ENCODE data around the gene FN1. TPM values are rescaled to one million over a fixed set of nuclear protein-coding genes. Genes with fewer than 3 reads are reported as not detected.

The FN1 gene
- total and polyA plus RNA-seq, 2 donors (not counting 1 experiment from before 2014, with no cell fraction given), result 3,629 to 5,906 TPM

- H3K79me2 ChIP-seq (ENCODE audit: control insufficient read depth, insufficient read depth, low read length), result peaks cover 2% of the 10 kb centered on the region
- peaks cover 35% of the 10 kb centered on the region for H3K36me3 ChIP-seq (ENCODE audit: control insufficient read depth, insufficient read depth, low read length)
- no peaks in the 10 kb centered on the region for H3K4me1 ChIP-seq (ENCODE audit: control insufficient read depth, extremely low read depth, insufficient read depth, low read length)
- no peak for TF ChIP-seq CTCF (conservative IDR thresholded peaks at IDR 0.05 in 1 of 2, IDR thresholded peaks at IDR 0.05 in 1 of 2; ENCODE audit: low read depth in 1 of 2, low read length in 2 of 2)
- no peak for TF ChIP-seq EZH2 (IDR thresholded peaks at IDR 0.05; ENCODE audit: low read length, missing control alignments)
- H3K9ac ChIP-seq (ENCODE audit: insufficient read depth, low read length), result no peak overlapping the region
- no peak overlapping the region for H3K4me2 ChIP-seq (ENCODE audit: extremely low read depth, insufficient read depth, low read length)
- no peak for DNase-seq (ENCODE audit: low read depth in 2 of 2)
- no peaks in the 10 kb centered on the region for H4K20me1 ChIP-seq (ENCODE audit: control insufficient read depth, extremely low read depth, insufficient read depth, low read length)
- no peak overlapping the region for H2AFZ ChIP-seq (ENCODE audit: low read length)
- H3K4me3 ChIP-seq (replicated peaks in 1 of 4; ENCODE audit: control extremely low read depth in 1 of 4, insufficient read depth in 1 of 4, low read depth in 3 of 4, low read length in 4 of 4), result no peak overlapping the region
- H3K27me3 ChIP-seq (ENCODE audit: control insufficient read depth, insufficient read depth, low read length), result no peaks in the 10 kb centered on the region
- H3K9me3 ChIP-seq (ENCODE audit: control insufficient read depth, insufficient read depth, low read depth, low read length), result no peaks in the 10 kb centered on the region
- H3K27ac ChIP-seq (ENCODE audit: insufficient read depth, low read length), result no peak overlapping the region
Observed at GRCh38 chr2:215382480-215382879, 53.4 kb downstream of the FN1 start.

- Histone ChIP-seq H2AFZ (ENCODE audit: low read length) (no peak overlapping the region), H4K20me1 (ENCODE audit: control insufficient read depth, extremely low read depth, insufficient read depth, low read length) (no peaks in the 10 kb centered on the region), H3K79me2 (ENCODE audit: control insufficient read depth, insufficient read depth, low read length) (peaks cover 2% of the 10 kb centered on the region), H3K9ac (ENCODE audit: insufficient read depth, low read length) (no peak overlapping the region), H3K4me1 (ENCODE audit: control insufficient read depth, extremely low read depth, insufficient read depth, low read length) (no peaks in the 10 kb centered on the region), H3K4me3 (replicated peaks in 1 of 4; ENCODE audit: control extremely low read depth in 1 of 4, insufficient read depth in 1 of 4, low read depth in 3 of 4, low read length in 4 of 4) (no peak overlapping the region), H3K27me3 (ENCODE audit: control insufficient read depth, insufficient read depth, low read length) (no peaks in the 10 kb centered on the region), H3K36me3 (ENCODE audit: control insufficient read depth, insufficient read depth, low read length) (peaks cover 37% of the 10 kb centered on the region), H3K9me3 (ENCODE audit: control insufficient read depth, insufficient read depth, low read depth, low read length) (no peaks in the 10 kb centered on the region), H3K27ac (ENCODE audit: insufficient read depth, low read length) (no peak overlapping the region), H3K4me2 (ENCODE audit: extremely low read depth, insufficient read depth, low read length) (no peak overlapping the region)
- no peak for DNase-seq (ENCODE audit: low read depth in 2 of 2)
- no peak for TF ChIP-seq EZH2 (IDR thresholded peaks at IDR 0.05; ENCODE audit: low read length, missing control alignments)
- no peak for TF ChIP-seq CTCF (conservative IDR thresholded peaks at IDR 0.05 in 1 of 2, IDR thresholded peaks at IDR 0.05 in 1 of 2; ENCODE audit: low read depth in 1 of 2, low read length in 2 of 2)
Observed at GRCh38 chr2:215382011-215382410, 53.9 kb downstream of the FN1 start.

- Histone ChIP-seq H3K4me3 (replicated peaks in 1 of 4; ENCODE audit: control extremely low read depth in 1 of 4, insufficient read depth in 1 of 4, low read depth in 3 of 4, low read length in 4 of 4) (no peak overlapping the region), H3K79me2 (ENCODE audit: control insufficient read depth, insufficient read depth, low read length) (peaks cover 5% of the 10 kb centered on the region), H3K27me3 (ENCODE audit: control insufficient read depth, insufficient read depth, low read length) (no peaks in the 10 kb centered on the region), H3K4me2 (ENCODE audit: extremely low read depth, insufficient read depth, low read length) (no peak overlapping the region), H3K4me1 (ENCODE audit: control insufficient read depth, extremely low read depth, insufficient read depth, low read length) (no peaks in the 10 kb centered on the region), H3K27ac (ENCODE audit: insufficient read depth, low read length) (no peak overlapping the region), H4K20me1 (ENCODE audit: control insufficient read depth, extremely low read depth, insufficient read depth, low read length) (no peaks in the 10 kb centered on the region), H2AFZ (ENCODE audit: low read length) (no peak overlapping the region), H3K36me3 (ENCODE audit: control insufficient read depth, insufficient read depth, low read length) (peaks cover 37% of the 10 kb centered on the region), H3K9ac (ENCODE audit: insufficient read depth, low read length) (no peak overlapping the region), H3K9me3 (ENCODE audit: control insufficient read depth, insufficient read depth, low read depth, low read length) (no peaks in the 10 kb centered on the region)
- no peak for TF ChIP-seq CTCF (conservative IDR thresholded peaks at IDR 0.05 in 1 of 2, IDR thresholded peaks at IDR 0.05 in 1 of 2; ENCODE audit: low read depth in 1 of 2, low read length in 2 of 2)
- TF ChIP-seq EZH2 (IDR thresholded peaks at IDR 0.05; ENCODE audit: low read length, missing control alignments), result no peak
- no peak for DNase-seq (ENCODE audit: low read depth in 2 of 2)
Observed at GRCh38 chr2:215380699-215381098, 55.2 kb downstream of the FN1 start.
